B cell (primary cell): ENCODE results near the gene PLEKHA5. TPM values are rescaled to one million over a fixed set of nuclear protein-coding genes. Genes with fewer than 3 reads are reported as not detected.

ENCODE experiments used
- ATAC-seq: fragments of 200-7000 bp; cut with Tn5 transposase; one replicate; pipeline ENCODE4 v1.10.0; 2021; ENCODE audit warnings: low read depth, mild to moderate bottlenecking, moderate number of reproducible peaks, moderate library complexity
- CTCF ChIA-PET: fragments of 350-600 bp; sonication (Branson Sonifier 250); formaldehyde crosslinking; loops from one replicate; lab custom pipeline; 2021; ENCODE audit warnings: antibody characterized with exemption, inconsistent platforms; lab: Charles Lee
- POLR2A ChIA-PET: fragments of 350-600 bp; sonication (Branson Sonifier 250); formaldehyde crosslinking; loops from one replicate; lab custom pipeline; 2021; ENCODE audit warnings: antibody characterized with exemption; lab: Charles Lee
- DNase-seq: peaks from one replicate; pipeline ENCODE4 v3.0.0; 2013
- H2AFZ ChIP-seq: 2 replicates; pipeline ENCODE4 v1.6.1; 2012; ENCODE audit warnings: mild to moderate bottlenecking, low read depth, low read length; ENCODE audit not compliant: insufficient read depth, poor library complexity, severe bottlenecking
- H3K27ac ChIP-seq, 2 donors: 1 replicate in 1 of 2; 2 replicates in 1 of 2; pipeline ENCODE4 v1.5.1; 2012 to 2013; ENCODE audit warnings: low read length in 2 of 2, mild to moderate bottlenecking in 2 of 2, moderate library complexity in 1 of 2
- H3K27me3 ChIP-seq, 4 experiments: fragments of 200-600 bp in 1 of 4; sonication (generic) in 1 of 4; replicated peaks in 1 of 4; 1 replicate in 2 of 4; 2 replicates in 2 of 4; pipeline versions ENCODE4 v1.6.1 to v1.7.0; 2013 to 2016; ENCODE audit warnings: low read length in 3 of 4, mild to moderate bottlenecking in 2 of 4, mixed read lengths in 1 of 4, moderate library complexity in 1 of 4; ENCODE audit not compliant: insufficient read depth in 4 of 4, control insufficient read depth in 3 of 4; ENCODE audit errors: control extremely low read depth in 1 of 4
- H3K36me3 ChIP-seq, 2 experiments: replicated peaks in 1 of 2; 1 replicate in 1 of 2; 2 replicates in 1 of 2; pipeline versions ENCODE4 v1.6.1 to v1.7.1; 2013; ENCODE audit warnings: low read length in 1 of 2; ENCODE audit not compliant: insufficient read depth in 2 of 2, control insufficient read depth in 1 of 2; ENCODE audit errors: control extremely low read depth in 1 of 2, extremely low read depth in 1 of 2
- H3K4me1 ChIP-seq, 2 donors: fragments of 200-600 bp in 1 of 2; sonication (generic) in 1 of 2; 1 replicate in 1 of 2; 2 replicates in 1 of 2; pipeline versions ENCODE4 v1.5.1 to v1.6.1; 2013 to 2017; ENCODE audit warnings: low read length in 2 of 2; ENCODE audit not compliant: control insufficient read depth in 2 of 2, insufficient read depth in 2 of 2
- H3K4me2 ChIP-seq: replicated peaks from 2 replicates; pipeline ENCODE3; 2012; ENCODE audit warnings: mild to moderate bottlenecking, low read depth, low read length; ENCODE audit not compliant: poor library complexity, severe bottlenecking
- H3K4me3 ChIP-seq, 5 experiments: fragments of 200-600 bp in 1 of 5; sonication (generic) in 1 of 5; 1 replicate in 3 of 5; 2 replicates in 2 of 5; pipeline versions ENCODE4 v1.5.1 to v1.7.0; 2011 to 2016; ENCODE audit warnings: low read length in 4 of 5, mild to moderate bottlenecking in 4 of 5, low read depth in 2 of 5, control low read depth in 1 of 5, moderate library complexity in 1 of 5; ENCODE audit not compliant: insufficient read depth in 1 of 5; ENCODE audit errors: control extremely low read depth in 1 of 5, extremely low read depth in 1 of 5
- H3K79me2 ChIP-seq: fragments of 200-600 bp; sonication (generic); one replicate; pipeline ENCODE4 v1.6.0; 2016; ENCODE audit warnings: low read length; ENCODE audit not compliant: control insufficient read depth, insufficient read depth
- H3K9ac ChIP-seq: fragments of 200-600 bp; sonication (generic); 2 replicates; pipeline ENCODE4 v1.6.1; 2017; ENCODE audit warnings: mild to moderate bottlenecking, low read length, moderate library complexity
- H3K9me3 ChIP-seq, 3 donors: one replicate each; pipeline versions ENCODE4 v1.6.1 to v1.7.1; 2013; ENCODE audit warnings: low read length in 2 of 3; ENCODE audit not compliant: control insufficient read depth in 2 of 3, insufficient read depth in 1 of 3; ENCODE audit errors: control extremely low read depth in 1 of 3
- H4K20me1 ChIP-seq: 2 replicates; pipeline ENCODE4 v1.6.0; 2012; ENCODE audit warnings: mild to moderate bottlenecking, low read length; ENCODE audit not compliant: insufficient read depth, control insufficient read depth, poor library complexity, severe bottlenecking
- H3K27ac Mint-ChIP-seq: one replicate; pipeline ENCODE4 v1.8.0; 2021; ENCODE audit warnings: mixed read lengths
- H3K27me3 Mint-ChIP-seq: one replicate; pipeline ENCODE4 v1.8.0; 2021; ENCODE audit warnings: mixed read lengths
- H3K4me1 Mint-ChIP-seq: one replicate; pipeline ENCODE4 v1.8.0; 2021; ENCODE audit warnings: mixed read lengths
- H3K4me3 Mint-ChIP-seq: one replicate; pipeline ENCODE4 v1.8.0; 2021; ENCODE audit warnings: mixed read lengths
- H3K9me3 Mint-ChIP-seq: one replicate; pipeline ENCODE4 v1.8.0; 2022; ENCODE audit warnings: mixed read lengths; ENCODE audit not compliant: insufficient read depth
- EZH2 ChIP-seq: IDR thresholded peaks from 2 replicates; pipeline ENCODE4 v1.6.1; 2012; ENCODE audit warnings: borderline replicate concordance, low read depth, mild to moderate bottlenecking, moderate library complexity, low read length; ENCODE audit not compliant: insufficient read depth, poor library complexity, severe bottlenecking
- WGBS: methylation state at CpG from one replicate; pipeline ENCODE4 v1.1.5; 2013; ENCODE audit warnings: missing lambda C conversion rate; ENCODE audit not compliant: insufficient coverage; 5-methylcytosine and 5-hydroxymethylcytosine counted together
- intact Hi-C: fragments of 100-400 bp; cut with micrococcal nuclease; formaldehyde crosslinking; loops from one replicate; pipeline ENCODE4 v1.10.0; 2022
- polyA plus RNA-seq: library from polyadenylated mRNA; depleted of rRNA; stranded (reverse); fragments of >200 nt; gene quantifications from 2 replicates; pipeline ENCODE4 v1.2.3, GENCODE V29; 2012
- total RNA-seq, 2 donors: library from RNA; stranded (reverse); fragments of 120-200 nt in 1 of 2; gene quantifications; 1 replicate in 1 of 2; 2 replicates in 1 of 2; pipeline versions ENCODE4 v1.2.3 to v1.2.4, GENCODE V29; 2013 to 2022
- TF ChIP-seq, protein P1 (sequence below): fragments of 200-600 bp; IDR thresholded peaks from one replicate; pipeline ENCODE4 v1.8.0; 2022; ENCODE audit warnings: antibody characterized with exemption, mild to moderate bottlenecking

Gene PLEKHA5
- total and polyA plus RNA-seq, 2 donors (not counting 1 experiment from before 2014, with no cell fraction given) = 0.03 to 0.22 TPM

DNA sequence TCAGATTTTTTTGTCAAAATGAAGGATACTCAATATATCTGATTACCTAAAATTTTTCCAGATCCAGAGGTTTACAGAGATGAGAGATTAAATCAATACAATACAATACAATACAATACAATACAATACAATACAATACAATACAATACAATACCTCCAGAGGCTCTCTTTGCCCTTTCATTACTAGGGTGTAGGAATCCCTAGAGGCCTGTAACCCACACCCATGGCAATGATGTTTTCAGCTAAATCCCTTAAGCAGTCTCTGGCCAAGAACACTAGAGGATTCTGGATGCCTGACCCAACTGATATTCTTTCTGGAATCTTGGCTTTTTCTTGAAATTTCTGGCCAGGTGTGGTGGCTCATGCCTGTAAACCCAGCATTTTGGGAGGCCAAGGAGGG is 286.0 kb downstream of the PLEKHA5 start:
- Mint-ChIP-seq H3K27ac (no peak overlapping the region), H3K4me3 (no peak overlapping the region), H3K27me3 (no peaks in the 10 kb centered on the region), H3K4me1 (no peaks in the 10 kb centered on the region), H3K9me3 (no peaks in the 10 kb centered on the region)
- TF ChIP-seq EZH2 = no peak
- TF ChIP-seq, protein P1, sequence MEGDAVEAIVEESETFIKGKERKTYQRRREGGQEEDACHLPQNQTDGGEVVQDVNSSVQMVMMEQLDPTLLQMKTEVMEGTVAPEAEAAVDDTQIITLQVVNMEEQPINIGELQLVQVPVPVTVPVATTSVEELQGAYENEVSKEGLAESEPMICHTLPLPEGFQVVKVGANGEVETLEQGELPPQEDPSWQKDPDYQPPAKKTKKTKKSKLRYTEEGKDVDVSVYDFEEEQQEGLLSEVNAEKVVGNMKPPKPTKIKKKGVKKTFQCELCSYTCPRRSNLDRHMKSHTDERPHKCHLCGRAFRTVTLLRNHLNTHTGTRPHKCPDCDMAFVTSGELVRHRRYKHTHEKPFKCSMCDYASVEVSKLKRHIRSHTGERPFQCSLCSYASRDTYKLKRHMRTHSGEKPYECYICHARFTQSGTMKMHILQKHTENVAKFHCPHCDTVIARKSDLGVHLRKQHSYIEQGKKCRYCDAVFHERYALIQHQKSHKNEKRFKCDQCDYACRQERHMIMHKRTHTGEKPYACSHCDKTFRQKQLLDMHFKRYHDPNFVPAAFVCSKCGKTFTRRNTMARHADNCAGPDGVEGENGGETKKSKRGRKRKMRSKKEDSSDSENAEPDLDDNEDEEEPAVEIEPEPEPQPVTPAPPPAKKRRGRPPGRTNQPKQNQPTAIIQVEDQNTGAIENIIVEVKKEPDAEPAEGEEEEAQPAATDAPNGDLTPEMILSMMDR = no peak
- Histone ChIP-seq H3K4me2 (no peak overlapping the region), H3K9me3 (no peaks in the 10 kb centered on the region), H3K4me1 (no peaks in the 10 kb centered on the region), H3K27ac (no peak overlapping the region), H3K27me3 (no peaks in the 10 kb centered on the region), H4K20me1 (no peaks in the 10 kb centered on the region), H3K36me3 (no peaks in the 10 kb centered on the region), H3K9ac (no peak overlapping the region), H3K4me3 (no peak overlapping the region), H3K79me2 (no peaks in the 10 kb centered on the region), H2AFZ (no peak overlapping the region)
- DNase-seq (no peak), ATAC-seq (no peak)
- ChIA-PET POLR2A (no interaction called here), CTCF (no interaction called here)
- intact Hi-C loops = no loop called here

DNA sequence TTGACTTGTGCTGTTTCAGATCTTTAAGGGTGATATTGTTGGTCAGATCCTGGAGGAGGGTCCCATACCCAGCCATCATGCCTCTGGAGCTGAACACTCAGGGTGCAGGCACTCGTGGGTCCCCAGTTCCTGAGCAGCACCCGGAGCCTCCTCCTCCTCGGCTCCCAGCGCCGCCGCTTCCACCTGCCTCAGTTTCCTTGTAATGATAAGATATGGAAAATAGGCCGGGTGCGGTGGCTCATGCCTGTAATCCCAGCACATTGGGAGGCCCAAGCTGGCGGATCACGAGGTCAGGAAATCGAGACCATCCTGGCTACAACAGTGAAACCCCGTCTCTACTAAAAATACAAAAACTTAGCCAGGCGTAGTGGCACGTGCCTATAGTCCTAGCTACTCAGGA is 289.6 kb downstream of the PLEKHA5 start:
- TF ChIP-seq, protein P1 = no peak
- TF ChIP-seq EZH2 = no peak
- Histone ChIP-seq H3K4me2 (no peak overlapping the region), H2AFZ (no peak overlapping the region), H3K9me3 (no peaks in the 10 kb centered on the region), H3K27ac (no peak overlapping the region), H3K79me2 (no peaks in the 10 kb centered on the region), H3K36me3 (no peaks in the 10 kb centered on the region), H3K9ac (no peak overlapping the region), H3K4me1 (no peaks in the 10 kb centered on the region), H3K27me3 (no peaks in the 10 kb centered on the region), H4K20me1 (no peaks in the 10 kb centered on the region), H3K4me3 (no peak overlapping the region)
- no peaks in the 10 kb centered on the region for H3K9me3 Mint-ChIP-seq
- WGBS = 100% methylated on average over 2 of the region's 14 CpGs
- no peaks in the 10 kb centered on the region for H3K4me1 Mint-ChIP-seq
- H3K27ac Mint-ChIP-seq = no peak overlapping the region
- POLR2A ChIA-PET = no interaction called here
- CTCF ChIA-PET = no interaction called here
- no peaks in the 10 kb centered on the region for H3K27me3 Mint-ChIP-seq
- H3K4me3 Mint-ChIP-seq = no peak overlapping the region
- DNase-seq (no peak), ATAC-seq (no peak)
- intact Hi-C loops = no loop called here
